ENCODE data around the gene AIF1.

Gene AIF1

GRCh38 chr6:31642798-31643570 is 27.9 kb downstream of the AIF1 start:
- no peak for DNase-seq (ENCODE audit: low read depth)

DNA sequence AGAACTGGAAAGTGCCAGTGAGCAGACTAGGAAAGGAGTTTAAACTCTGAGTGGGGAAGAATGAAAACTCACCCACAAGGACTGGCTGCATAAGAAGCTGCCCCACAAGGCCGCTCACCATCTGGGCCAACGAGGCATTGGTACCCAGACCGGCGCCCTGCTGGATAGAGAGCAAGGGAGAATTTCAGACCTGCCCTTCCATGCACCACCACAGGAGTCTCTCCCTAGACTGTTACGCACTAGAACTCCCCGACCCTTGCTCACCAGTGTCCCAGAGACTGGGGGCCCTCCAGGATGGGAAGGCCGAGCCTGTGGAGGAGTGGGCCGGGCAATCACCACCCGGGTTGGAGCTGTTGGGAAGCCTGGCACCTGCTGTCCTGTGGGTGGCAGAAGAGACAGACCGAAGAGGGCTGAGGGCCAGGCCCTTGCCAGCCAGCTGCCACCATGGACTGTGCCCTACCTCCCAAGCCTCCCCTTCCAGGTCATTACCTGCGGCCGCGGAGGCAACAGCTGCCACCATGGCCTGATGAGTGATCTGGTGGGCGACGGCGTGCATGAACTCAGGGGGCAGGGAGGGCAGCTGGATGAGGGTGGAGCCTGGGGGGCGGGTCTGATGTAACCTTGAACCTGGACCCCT is 28.9 kb downstream of the AIF1 start:
- DNase-seq (ENCODE audit: low read depth): no peak

DNA sequence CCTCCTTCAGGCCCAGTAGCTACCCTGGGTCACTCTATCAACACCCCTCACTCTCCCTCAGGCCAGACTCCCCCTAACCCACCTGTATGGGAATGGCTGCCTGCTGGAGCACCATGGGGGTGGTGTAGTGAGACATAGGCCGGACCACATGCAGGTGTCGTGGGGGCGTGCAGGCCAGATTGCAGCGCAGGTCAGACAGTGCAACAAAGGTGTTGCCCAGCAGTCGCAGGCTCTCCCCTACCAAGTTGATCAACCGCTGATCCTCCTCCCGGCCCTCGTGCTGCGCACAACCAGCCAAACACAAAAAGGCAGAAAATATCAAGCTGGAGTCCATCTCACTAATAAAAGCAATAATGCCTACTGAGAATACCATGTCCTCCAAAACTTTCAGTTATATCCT is 30.3 kb downstream of the AIF1 start:
- no peak for DNase-seq (ENCODE audit: low read depth)

DNA sequence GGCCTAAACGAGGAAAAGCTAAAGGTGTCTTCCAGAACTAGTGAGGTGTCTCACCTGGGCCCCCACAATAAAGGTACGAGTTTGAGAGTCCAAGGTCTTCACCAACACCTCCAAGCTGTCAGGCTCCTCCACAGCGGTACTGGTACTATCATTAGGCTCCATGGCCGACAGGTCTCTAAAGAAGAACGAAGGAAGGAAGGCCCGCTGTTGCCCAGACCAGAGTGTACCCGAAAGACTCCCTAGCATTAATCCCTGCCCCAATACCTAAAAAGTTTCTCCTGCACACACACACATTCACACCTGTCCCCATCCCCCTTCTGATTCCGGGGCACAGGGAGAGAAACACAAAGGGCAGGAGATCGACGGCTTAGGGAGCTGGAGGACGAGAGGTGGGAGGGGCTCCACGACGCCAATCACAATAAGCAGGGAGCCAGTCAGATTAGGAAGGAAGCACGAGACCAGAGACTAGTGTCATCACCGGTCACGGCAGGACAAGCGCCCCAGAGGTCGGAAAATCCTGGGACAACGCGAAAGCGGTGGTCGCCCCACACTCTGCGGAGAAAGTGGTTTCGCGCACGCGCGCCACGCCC is 36.7 kb downstream of the AIF1 start:
- DNase-seq (ENCODE audit: low read depth): no peak

GRCh38 chr6:31652925-31653724 is 38.1 kb downstream of the AIF1 start:
- DNase-seq (ENCODE audit: low read depth): peak; percentile 77

GRCh38 chr6:31654574-31655348 is 39.7 kb downstream of the AIF1 start:
- no peak for DNase-seq (ENCODE audit: low read depth)

DNA sequence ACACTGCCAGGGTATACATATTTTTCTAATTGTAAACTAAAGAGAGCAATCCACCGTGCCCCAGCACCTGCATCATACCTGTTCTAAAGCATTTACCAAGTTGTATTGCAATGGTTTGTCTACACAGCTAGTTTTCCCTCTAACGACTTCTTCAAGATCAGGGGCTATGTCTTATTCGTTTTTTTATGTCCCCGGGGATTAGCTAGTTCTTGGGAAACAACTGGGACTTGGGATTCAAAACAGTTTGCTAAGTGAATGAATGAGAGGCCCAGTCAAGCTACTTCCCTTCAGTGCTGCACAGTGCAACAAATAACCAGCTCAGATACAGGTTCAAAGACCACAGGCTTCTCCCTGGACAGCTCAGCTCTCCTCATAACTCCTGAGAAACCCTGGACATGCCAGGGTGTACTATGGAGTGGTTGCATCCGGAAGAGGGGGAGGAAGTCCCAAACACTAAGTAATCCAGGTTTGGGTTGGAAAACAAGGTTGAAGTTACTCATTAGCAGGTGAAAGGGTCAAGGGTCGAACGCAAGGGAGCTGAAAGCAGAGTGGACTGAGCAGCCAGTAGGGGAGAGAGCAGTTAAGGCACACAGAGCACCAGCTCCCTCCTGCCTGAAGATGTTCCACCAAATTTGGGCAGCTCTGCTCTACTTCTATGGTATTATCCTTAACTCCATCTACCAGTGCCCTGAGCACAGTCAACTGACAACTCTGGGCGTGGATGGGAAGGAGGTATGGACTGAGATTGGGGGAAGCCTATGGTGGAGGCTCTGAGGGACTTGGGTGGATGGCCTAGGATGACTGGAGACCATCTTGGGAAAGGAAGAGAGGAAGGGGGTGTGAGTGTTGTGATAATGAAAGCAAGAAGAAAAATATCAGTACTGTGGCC is 40.6 kb downstream of the AIF1 start, which contains the start of gene APOM:
TSS of gene APOM (plus strand) at position 546 of the 889 bp plus-strand sequence. CDS start at position 619, 73 bp downstream.
- DNase-seq (ENCODE audit: low read depth): no peak

GRCh38 chr6:31657406-31658157 is 42.5 kb downstream of the AIF1 start:
- DNase-seq (ENCODE audit: low read depth): no peak

GRCh38 chr6:31658158-31658688 is 43.2 kb downstream of the AIF1 start:
- no peak for DNase-seq (ENCODE audit: low read depth)

- no peak for DNase-seq (ENCODE audit: low read depth)
Observed at GRCh38 chr6:31658983-31659648, 44.1 kb downstream of the AIF1 start.

- no peak for DNase-seq (ENCODE audit: low read depth)
Observed at GRCh38 chr6:31659649-31660380, 44.8 kb downstream of the AIF1 start.

GRCh38 chr6:31660381-31661261 is 45.6 kb downstream of the AIF1 start, which contains the start of gene C6orf47:
C6orf47 (minus strand) TSS chr6:31660778; CDS start chr6:31659947, 831 bp downstream.
- DNase-seq (ENCODE audit: low read depth): peak; percentile 68

GRCh38 chr6:31661262-31662123 is 46.5 kb downstream of the AIF1 start:
- no peak for DNase-seq (ENCODE audit: low read depth)

DNA sequence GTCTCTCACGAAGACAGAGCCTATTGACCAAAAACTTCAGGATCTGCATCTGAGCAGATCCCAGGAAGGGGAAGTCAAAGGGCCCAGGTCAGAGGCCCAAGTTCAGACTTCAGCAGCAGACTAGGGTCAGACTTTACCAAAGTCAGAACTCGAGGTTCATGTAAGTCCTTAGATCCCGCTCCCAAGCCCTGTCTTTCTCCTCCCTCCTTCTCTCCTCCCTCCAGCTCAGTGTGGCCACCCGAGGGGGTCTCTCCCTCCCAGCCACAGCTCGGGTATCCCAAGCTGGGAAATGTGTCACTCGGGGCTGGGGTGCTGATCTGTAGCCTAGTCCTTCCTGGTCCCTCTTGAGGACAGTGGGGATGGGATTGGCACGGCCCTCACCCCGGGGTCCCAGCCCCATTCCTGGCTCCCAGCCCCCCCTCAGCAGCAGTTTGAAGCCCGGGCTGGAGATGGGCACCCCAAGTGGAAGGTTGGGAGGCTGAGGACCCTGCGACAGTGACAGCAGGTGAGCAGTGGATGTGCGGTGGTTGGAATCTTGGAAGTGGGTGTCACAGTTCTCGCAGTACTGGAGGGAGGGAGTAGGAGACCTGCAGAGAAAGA is 47.2 kb downstream of the AIF1 start:
- no peak for DNase-seq (ENCODE audit: low read depth)

DNA sequence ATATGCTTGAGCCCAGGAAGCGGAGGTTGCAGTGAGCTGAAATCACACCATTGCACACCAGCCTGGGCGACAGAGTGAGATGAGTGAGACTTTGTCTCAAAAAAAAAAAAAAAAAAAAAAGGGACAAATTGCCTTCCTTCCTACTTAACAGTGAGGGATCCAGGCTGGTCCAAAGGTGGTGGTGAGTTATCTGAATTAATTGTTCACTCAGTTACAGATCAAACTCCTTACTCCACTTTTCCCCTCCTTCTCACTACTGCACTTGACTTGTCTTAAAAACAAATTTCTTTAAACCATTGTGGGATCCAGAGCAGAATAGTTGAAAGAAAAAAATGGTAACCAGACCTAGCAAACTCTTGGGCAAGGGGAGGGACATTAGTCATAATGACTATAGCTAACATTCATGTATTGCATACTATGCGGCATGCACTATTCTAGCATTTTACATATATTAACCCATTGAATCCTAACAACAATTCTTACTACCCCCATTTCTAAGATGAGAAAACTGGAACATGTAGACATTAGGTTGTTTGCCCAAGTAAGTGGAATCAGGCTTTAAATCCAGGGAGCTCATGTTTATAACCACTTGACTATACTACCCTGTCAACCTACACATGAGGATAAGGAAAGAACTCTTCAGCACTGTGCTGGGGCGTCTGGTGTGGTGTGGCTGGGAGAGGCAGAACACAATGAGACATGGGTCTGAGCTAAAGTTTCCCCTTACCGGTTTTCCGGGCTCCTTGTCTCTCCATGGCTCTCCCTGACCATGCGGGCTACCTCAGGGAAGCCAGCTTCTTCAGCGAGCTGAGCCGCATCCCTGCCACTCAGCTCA is 48.3 kb downstream of the AIF1 start:
- no peak for DNase-seq (ENCODE audit: low read depth)
